HepG2 (cell line): ENCODE results near the gene THADA.

Experiments
- CEBPZ ChIP-seq: IDR thresholded peaks from 2 replicates; pipeline ENCODE4 v1.6.1; 2012; ENCODE audit warnings: low read length, improper control_type of control experiment
- EP300 ChIP-seq, 3 experiments: sonication (generic) in 1 of 3; formaldehyde crosslinking in 1 of 3; IDR thresholded peaks; 2 replicates each; pipeline versions ENCODE4 v1.5.1 to v1.6.1; 2011 to 2020; ENCODE audit warnings: low read depth in 2 of 3, low read length in 2 of 3, borderline replicate concordance in 1 of 3, improper control_type of control experiment in 1 of 3, mild to moderate bottlenecking in 1 of 3, missing genetic modification reagents in 1 of 3, moderate library complexity in 1 of 3
- KAT8 ChIP-seq: IDR thresholded peaks from 2 replicates; pipeline ENCODE4 v1.6.1; 2016; ENCODE audit warnings: missing genetic modification reagents, missing compliant biosample characterization
- SETDB1 ChIP-seq: sonication (generic); formaldehyde crosslinking; IDR thresholded peaks from 2 replicates; pipeline ENCODE4 v1.5.1; 2020; ENCODE audit warnings: missing genetic modification reagents, mild to moderate bottlenecking, borderline replicate concordance
- ZBTB40 ChIP-seq, 2 experiments: fragments of 450-650 bp in 1 of 2; sonication (generic) in 1 of 2; formaldehyde crosslinking in 1 of 2; IDR thresholded peaks; 2 replicates each; pipeline versions ENCODE4 v1.6.1 to v1.8.0; 2016 to 2022; ENCODE audit warnings: antibody characterized with exemption in 1 of 2, mild to moderate bottlenecking in 1 of 2, missing genetic modification reagents in 1 of 2
- ZNF646 ChIP-seq: sonication (generic); formaldehyde crosslinking; IDR thresholded peaks from 2 replicates; pipeline ENCODE4 v1.9.0; 2021; ENCODE audit warnings: mild to moderate bottlenecking, missing genetic modification reagents
- ZNF740 ChIP-seq: sonication (generic); formaldehyde crosslinking; IDR thresholded peaks from 2 replicates; pipeline ENCODE4 v1.4.0; 2020; ENCODE audit warnings: missing genetic modification reagents

GRCh38 chr2:43524177-43524965 lies 71.5 kb downstream of the THADA start:
- TF ChIP-seq SETDB1 (CRISPR knock-in tag) (no peak), EP300 (IDR thresholded peaks at IDR 0.05; ENCODE audit: low read depth in 2 of 2, low read length in 2 of 2) (no peak), EP300 (CRISPR knock-in tag; IDR thresholded peaks at IDR 0.05; ENCODE audit: borderline replicate concordance) (no peak), ZBTB40 (IDR thresholded peaks at IDR 0.05) (no peak), ZBTB40 (CRISPR knock-in tag; IDR thresholded peaks at IDR 0.05) (no peak), KAT8 (no peak), CEBPZ (no peak), ZNF646 (no peak), ZNF740 (CRISPR knock-in tag) (no peak)
